HG03159 (cell line): ENCODE measurements around the gene MLPH.

Experiments
- ATAC-seq: cut with Tn5 transposase; IDR thresholded peaks from one replicate; pipeline ENCODE4 v1.9.1; 2021; ENCODE audit warnings: mild to moderate bottlenecking, moderate library complexity; ENCODE audit not compliant: unreplicated experiment

Gene MLPH

GRCh38 chr2:237486819-237487448 lies at the start of gene MLPH:
TSS of gene MLPH (plus strand) at chr2:237487251. CDS start at chr2:237493427, 6,176 bp downstream.
- ATAC-seq: no peak

- ATAC-seq: no peak
Observed at GRCh38 chr2:237437566-237437965, 49.5 kb upstream of the MLPH start.

GRCh38 chr2:237438080-237438940 lies 48.7 kb upstream of the MLPH start:
- no peak for ATAC-seq

GRCh38 chr2:237440819-237441281 lies 46.2 kb upstream of the MLPH start:
- no peak for ATAC-seq

- no peak for ATAC-seq
Observed at GRCh38 chr2:237441605-237442274, 45.3 kb upstream of the MLPH start.

- no peak for ATAC-seq
Observed at GRCh38 chr2:237444071-237444470, 43.0 kb upstream of the MLPH start.

- ATAC-seq: no peak
Observed at GRCh38 chr2:237445611-237446337, 41.3 kb upstream of the MLPH start.

- no peak for ATAC-seq
Observed at GRCh38 chr2:237446338-237446665, 40.7 kb upstream of the MLPH start.

- ATAC-seq: no peak
Observed at GRCh38 chr2:237447496-237447895, 39.6 kb upstream of the MLPH start.

GRCh38 chr2:237448171-237448570 lies 38.9 kb upstream of the MLPH start:
- no peak for ATAC-seq

- ATAC-seq: no peak
Observed at GRCh38 chr2:237448626-237449025, 38.4 kb upstream of the MLPH start.

GRCh38 chr2:237449193-237449881 lies 37.7 kb upstream of the MLPH start:
- no peak for ATAC-seq

- no peak for ATAC-seq
Observed at GRCh38 chr2:237450108-237450507, 36.9 kb upstream of the MLPH start.

- no peak for ATAC-seq
Observed at GRCh38 chr2:237450583-237450982, 36.5 kb upstream of the MLPH start.

- ATAC-seq: no peak
Observed at GRCh38 chr2:237451643-237452469, 35.2 kb upstream of the MLPH start.

- ATAC-seq: no peak
Observed at GRCh38 chr2:237452861-237453260, 34.2 kb upstream of the MLPH start.

GRCh38 chr2:237453671-237454070 lies 33.4 kb upstream of the MLPH start:
- no peak for ATAC-seq

- no peak for ATAC-seq
Observed at GRCh38 chr2:237455764-237456163, 31.3 kb upstream of the MLPH start.

- no peak for ATAC-seq
Observed at GRCh38 chr2:237456200-237456843, 30.7 kb upstream of the MLPH start.
